CD4-positive, alpha-beta T cell treated with Interleukin-6 for 4 hours (primary cell): Measurements from ENCODE around the gene ADM2.
"Not testable (repeated sequence)": the region's sequence is repeated elsewhere in the genome, so short reads cannot be mapped to it uniquely, and the experiment has no call there.

Source experiments
- DNase-seq: peaks from one replicate; pipeline ENCODE4 v3.0.0-alpha.2; 2020; ENCODE audit warnings: mixed read lengths

ADM2 gene, protein sequence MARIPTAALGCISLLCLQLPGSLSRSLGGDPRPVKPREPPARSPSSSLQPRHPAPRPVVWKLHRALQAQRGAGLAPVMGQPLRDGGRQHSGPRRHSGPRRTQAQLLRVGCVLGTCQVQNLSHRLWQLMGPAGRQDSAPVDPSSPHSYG

DNA sequence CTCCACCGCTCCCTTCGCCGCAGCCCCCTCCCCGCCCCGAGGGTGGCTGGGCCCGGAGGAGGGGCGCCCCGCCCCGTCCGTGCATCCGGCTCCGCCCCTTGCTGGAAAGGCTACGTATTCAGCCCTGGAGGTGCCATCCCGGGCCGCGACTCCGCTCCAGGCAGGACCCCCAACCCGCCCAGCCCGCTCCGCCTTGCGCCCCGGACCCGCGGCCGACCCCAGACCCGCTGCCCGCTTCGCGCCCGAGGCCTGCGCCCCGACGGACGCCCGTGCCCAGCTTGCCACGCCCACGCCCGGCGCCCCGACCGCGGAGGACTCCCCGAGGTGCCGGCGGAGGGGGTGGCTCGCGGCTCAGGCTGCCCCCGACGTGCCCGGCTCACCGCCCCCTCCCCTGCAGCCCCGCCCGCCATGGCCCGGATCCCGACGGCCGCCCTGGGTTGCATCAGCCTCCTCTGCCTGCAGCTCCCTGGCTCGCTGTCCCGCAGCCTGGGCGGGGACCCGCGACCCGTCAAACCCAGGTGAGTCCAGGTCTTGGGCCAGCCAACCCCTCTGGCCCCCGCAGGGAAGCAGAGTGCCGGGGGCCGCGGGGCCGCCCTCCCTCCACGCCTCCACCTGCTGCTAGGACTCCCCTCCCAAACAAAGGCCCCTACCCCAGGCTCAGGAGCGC, at the start of gene ADM2:
ADM2 (plus strand) TSS at position 104 of the 667 bp plus-strand sequence; CDS start at position 409, 305 bp downstream.
- DNase-seq, result peak; percentile 84

DNA sequence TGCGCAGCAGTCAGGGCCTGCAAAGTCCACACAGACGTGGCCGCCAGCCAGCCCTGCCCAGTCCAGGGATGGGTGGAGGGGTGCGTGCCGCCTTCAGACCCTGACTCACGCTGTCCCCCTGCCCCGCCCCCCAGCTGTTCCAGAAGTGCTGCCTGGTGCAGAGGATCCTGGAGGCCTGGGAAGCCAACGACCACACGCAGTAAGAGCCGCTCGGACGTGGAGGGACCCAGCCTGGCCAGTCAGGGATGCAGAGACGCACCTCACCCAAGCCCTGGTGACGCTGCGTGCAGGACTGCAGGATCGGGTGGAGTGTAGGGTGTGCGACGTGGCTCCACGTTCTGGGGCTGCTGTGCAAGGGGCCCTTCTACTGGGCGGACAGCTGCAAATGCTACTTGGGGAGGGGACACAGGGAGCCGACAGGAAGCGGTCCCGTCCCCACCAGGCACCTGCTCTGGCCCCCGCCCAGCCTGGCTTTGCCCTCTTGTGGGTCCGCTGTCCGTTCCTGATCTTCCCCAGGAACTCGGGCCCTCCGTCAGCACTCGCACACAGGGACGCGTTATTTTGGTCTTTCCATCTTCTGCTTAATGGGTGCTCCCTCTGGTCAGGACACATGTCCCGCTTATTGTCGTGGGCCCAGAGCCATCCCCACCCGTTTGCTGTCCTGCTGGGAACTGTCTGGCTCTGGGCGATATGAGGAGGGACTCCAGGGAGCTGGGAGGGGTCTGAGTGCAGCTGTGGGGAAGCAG, 49.0 kb upstream of the ADM2 start:
- DNase-seq, result no peak

DNA sequence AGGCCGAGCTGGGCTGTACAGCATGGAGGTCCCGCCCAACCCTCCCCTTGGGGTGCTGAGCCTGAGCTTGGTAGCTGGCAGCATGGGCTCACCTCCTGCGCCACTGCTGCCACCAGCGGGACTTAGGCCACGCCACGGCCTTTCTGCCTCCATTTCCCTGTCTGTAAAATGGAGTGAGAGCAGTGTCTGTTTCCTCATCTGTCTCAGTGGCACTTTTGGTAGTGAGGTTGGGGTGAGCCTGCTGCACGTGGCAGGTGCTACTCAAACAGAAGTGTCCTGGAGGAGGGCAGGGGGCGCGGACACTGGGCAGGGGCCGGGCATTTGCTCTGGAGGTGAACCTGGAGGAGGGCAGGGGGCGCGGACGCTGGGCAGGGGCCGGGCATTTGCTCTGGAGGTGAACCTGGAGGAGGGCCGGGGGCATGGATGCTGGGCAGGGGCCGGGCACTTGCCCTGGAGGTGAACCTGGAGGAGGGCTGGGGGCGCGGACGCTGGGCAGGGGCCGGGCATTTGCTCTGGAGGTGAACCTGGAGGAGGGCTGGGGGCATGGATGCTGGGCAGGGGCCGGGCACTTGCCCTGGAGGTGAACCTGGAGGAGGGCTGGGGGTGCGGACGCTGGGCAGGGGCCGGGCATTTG, 48.3 kb upstream of the ADM2 start:
- not testable (repeated sequence) for DNase-seq

DNA sequence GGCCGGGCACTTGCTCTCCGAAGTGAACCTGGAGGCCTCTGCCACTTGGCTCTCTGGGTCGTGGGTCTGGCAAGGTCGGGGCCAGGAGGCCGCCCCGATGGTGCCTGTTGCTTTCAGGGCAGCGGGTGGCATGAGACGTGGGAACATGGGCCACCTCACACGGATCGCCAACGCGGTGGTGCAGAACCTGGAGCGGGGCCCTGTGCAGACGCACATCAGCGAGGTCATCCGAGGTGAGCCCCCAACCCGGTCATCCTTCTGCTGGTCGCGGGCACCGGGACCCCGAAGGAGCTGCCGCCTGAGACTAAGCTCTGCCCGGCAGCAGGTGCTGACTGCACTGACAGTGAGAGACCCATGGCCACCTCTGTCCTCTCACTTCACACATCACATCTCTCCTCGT, 46.5 kb upstream of the ADM2 start:
- DNase-seq, result no peak

DNA sequence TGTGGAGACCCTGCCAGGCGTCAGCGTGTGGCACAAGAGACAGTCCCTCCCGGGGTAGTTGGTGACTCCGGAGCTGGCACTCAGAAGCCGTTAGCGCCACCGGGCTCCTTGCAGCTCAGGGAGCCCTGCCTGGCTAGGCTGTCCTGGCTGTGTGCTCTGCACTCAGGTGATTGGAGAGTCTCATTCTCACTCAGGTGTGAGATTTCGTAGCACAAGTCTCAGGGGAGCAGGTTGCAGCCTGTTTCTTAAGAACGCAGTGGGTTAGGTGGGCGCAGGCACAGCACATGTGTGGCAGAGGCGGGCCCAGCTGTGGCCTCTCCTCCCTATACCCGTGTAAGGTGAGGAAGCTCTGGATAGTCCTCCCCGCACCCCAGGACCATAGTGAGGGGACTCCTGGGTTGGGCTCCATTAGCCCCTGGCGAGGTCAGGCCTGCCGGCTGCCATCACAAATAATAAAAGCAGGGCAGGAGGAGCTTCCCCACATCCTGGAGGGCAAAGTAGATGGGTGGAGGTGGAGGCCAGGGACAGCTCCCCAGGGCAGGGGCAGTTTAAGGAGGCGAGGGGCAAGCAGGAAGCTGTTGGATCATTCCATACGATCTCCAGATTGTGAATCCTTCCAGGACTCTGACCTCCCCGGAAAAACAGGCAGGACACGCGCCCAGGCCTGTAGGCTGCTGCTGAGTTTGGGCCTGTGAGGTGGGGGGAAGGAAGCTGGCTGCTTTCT, 45.9 kb upstream of the ADM2 start:
- DNase-seq, result no peak

DNA sequence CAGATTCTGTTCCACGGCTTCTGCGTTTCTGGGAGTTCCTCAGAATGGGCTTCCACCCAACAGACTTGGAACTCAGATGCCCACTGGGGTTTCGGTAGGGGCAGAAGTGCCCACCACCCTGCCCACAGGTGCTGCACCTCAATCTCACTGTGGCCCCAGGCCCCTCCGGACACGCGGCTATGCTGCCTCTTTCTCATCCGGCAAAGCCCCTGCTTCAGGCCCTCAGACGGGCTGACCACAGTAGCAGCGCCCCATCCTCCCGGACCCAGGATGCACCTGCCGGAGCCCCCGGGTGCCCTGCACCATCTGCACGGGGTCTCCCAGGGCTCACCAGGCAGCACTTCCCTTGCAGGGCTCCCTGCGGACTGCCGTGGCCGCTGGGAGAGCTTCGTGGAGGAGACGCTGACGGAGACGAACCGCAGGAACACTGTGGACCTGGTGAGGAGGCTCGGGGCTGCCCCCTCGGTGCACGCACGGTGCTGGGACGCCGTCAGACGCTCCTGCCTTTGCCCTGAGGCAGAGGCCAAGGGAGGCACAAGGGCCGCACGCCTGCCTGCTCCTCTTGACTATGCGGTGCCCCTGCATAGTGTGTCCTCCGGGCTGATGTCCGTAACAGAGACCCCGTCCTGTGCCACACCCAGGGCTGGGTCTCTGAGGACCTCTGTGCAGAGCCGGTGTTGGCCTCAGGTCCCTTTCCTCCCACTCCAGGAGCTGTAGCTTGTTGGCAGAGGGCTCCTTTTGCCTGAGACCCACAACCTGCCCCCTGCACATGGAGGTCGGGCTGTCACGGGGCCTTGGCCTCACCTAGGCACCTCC, 45.1 kb upstream of the ADM2 start:
- DNase-seq, result no peak

DNA sequence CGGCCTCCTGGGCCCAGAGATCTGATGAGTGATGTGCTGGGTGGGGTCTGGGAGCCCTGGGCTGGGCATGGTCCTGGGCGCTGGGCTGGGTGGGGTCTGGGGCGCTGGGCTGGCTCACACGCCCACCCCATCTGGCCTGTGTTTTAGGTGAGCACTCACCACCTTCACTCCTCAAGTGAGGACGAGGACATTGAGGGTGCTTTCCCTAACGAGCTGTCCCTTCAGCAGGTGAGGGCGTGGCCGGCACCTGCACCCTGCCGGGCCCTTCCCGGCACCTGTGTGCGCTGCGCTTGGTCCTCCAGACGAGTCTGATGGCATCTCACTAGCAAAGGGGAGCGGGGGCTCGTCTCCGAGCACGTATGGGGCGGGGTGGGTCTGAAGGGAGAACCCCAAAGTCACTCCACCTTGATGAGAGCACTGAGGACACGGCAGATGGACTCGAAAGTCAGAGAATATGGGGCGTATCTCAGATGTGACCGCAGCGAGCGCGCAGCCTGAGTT, 44.5 kb upstream of the ADM2 start:
- no peak for DNase-seq

DNA sequence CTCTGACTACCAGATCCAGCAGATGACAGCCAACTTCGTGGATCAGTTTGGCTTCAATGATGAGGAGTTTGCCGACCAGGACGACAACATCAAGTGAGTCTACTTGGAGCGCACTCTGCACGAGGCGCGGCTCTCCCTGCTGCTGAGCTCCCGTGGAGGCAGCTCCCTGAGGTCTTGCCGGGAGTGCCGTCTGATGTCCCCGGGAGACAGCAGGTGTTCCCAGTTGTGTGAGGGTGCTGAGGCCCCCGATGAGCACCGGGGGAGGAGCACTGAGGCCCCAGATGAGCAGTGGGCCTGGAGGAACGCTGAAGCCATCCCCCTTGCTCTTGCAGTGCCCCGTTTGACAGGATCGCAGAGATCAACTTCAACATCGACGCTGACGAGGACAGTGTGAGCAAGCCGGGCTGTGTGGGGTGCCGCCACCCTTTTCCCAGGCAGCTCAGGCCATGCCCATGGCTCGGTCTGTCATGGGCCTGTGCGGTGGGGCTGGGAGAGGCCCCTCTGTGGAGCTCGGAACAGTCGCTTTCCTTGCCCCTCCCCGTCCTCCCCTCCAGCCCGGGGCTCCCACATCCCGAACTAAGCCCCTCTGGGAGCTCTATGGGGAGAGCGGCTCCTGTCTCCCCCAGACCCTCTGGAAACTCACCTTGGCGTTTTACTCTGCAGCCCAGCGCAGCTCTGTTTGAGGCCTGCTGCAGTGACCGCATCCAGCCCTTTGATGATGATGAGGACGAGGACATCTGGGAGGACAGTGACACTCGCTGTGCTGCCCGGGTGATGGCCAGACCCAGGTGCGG, 43.6 kb upstream of the ADM2 start:
- no peak for DNase-seq

DNA sequence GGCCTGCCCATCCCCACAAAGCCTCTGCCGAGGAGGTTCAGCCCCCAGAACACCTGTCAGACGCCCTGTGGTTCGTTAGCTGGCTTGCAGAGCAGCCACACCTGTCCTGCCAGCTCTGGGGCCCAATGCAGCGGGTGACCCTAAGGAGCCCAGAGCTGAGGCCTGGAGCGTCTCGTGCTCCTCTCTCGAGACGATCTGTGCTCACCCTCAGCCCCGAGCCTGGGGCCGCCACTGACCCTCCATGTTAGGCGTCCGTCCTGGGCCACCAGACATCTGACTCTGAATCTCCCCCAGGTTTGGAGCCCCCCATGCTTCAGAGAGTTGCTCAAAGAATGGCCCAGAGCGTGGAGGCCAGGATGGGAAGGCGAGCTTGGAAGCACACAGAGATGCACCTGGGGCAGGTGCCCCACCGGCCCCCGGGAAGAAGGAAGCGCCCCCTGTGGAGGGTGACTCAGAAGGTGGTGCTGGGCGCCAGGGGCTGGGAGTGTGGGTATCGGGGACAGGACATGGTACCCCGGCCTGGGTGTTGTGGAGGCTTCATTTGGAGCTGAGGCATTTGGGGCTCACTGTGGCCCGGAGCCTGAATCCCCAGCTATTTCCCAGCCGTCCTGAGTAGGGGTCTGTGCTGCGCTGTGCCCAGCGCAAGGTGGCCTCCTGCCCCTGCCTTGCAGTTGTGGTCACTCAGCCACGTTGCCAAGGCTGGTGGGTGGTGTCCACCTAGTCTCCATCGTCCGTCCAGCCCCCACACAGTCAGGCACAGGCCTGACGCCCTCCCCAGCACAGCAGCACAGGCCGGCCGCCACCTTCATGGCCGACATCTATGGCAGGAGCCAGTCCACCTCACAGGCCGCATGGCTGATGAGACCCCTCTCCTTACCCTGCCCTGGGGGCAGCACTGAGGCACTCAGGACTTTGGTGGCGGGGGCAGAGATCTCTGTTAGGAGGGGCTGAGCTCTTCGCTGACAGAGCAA, 42.8 kb upstream of the ADM2 start:
- DNase-seq, result no peak

DNA sequence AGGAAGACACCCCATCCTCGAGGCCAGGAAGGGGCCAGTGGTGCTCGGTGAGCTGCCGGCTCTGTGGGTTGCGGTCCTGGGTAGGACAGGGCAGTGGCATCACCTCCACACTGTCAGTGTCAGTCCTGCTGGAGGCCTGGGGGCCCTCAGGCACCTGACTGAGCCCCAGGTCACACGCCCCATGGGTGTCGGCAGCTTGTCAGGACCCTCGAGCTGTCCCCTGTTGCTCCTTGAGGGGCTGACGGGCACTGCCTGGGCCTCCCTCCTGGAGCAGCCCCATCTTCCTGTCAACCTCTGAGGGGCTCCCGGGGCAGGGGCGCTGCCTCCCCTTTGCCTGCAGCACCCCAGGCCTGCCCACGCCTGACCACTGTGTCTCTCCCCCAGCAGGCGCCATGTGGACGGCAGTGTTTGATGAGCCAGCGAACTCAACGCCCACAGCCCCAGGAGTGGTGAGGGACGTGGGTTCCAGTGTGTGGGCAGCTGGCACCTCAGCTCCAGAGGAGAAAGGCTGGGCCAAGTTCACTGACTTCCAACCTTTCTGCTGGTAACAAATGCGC, 42.0 kb upstream of the ADM2 start:
- no peak for DNase-seq

DNA sequence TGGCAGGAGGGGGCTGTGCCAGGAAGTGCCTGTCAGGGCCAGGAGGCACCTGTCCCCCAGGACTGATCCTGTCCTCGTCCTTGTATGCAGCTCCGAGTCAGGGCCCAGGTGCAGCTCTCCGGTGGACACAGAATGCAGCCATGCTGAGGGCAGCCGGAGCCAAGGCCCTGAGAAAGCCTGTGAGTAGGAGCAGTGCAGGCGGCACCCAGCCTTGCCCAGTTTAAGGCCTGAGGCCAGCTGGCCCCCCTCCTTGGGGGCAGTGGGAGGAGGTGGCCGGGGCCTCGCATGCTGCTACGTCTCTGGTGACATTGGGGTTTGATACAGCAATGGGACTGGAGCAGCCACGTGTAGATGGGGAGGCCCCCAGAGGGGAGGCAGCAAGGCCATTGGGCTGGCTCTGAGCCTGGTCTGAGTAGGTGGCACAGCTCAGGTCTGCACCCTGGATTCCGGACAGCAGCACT, 41.4 kb upstream of the ADM2 start:
- DNase-seq, result no peak

DNA sequence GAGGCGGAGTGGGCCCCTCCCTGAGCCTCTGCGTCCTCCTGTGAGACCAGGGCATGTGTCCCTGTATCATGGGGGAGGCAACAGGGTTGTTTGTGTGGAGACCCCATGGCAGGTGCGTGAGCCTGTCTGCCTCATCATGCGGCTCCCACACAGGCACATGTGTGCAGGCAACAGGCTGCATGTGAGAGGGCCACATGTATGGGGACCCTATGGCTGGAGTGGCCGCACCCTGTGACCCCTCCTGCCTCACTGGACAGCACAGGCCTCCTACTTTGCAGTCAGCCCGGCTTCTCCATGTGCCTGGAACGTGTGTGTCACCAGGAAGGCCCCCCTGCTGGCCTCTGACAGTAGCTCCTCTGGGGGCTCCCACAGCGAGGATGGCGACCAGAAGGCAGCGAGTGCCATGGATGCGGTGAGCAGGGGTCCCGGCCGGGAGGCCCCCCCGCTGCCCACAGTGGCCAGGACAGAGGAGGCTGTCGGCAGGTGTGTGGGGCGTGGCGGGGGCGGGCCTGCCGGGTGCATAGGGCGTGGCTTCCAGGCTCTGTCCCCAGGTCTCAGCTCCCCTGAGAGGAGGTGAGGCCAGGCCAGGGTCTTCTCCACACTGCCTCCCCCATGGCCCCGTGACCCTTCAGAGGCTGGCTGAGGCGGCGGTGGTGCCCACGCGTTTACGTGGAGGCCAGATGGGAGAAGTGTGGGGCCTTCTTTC, 40.6 kb upstream of the ADM2 start:
- DNase-seq, result no peak

DNA sequence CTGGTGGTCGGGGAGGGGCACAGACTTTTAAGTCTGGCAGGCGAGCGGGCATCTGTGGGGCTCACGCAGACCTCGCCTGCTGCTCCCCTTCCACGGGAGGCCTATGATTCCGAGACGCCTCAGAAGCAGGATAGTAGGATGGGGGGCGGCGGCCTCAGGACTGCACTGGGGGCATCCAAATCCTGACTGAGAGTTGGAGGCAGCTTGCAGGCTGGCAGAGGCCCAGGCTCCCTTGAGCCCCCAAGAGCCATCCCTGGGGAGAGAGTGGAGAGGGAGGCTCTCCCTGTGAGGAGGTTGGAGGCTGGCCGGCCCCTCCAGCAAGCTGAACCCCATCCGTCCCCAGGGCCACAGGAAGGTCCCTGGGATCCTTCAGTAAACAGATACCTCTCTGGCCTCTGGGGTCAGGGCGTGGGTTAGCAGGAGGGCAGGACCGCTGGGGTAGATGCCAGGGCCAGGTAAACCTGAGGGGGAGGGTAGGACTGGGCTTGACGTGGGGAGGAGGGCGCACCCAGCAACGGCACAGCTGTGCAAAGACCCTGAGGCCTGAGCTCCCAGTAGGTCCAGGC, 39.8 kb upstream of the ADM2 start:
- DNase-seq, result no peak

DNA sequence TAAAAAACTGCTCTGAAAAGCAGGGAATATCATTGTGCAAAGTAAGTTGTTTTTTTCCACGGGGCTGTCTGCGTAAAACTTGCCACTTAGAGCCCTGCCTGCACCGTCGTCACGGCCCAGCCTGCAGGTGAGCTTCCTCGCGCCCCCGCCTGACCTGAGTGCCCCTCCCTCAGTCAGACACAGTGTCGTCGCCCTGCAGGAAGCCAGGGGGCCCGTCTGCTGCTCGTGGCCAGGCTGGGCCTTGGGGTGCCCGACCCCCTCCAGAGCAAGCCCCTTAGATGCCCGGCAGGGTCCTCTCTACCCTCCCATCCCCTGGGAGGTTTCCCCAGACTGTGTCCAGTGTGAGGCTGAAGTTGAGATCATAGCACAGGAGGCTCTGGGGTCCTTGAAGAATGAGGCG, 38.1 kb upstream of the ADM2 start:
- peak; percentile 23 for DNase-seq

DNA sequence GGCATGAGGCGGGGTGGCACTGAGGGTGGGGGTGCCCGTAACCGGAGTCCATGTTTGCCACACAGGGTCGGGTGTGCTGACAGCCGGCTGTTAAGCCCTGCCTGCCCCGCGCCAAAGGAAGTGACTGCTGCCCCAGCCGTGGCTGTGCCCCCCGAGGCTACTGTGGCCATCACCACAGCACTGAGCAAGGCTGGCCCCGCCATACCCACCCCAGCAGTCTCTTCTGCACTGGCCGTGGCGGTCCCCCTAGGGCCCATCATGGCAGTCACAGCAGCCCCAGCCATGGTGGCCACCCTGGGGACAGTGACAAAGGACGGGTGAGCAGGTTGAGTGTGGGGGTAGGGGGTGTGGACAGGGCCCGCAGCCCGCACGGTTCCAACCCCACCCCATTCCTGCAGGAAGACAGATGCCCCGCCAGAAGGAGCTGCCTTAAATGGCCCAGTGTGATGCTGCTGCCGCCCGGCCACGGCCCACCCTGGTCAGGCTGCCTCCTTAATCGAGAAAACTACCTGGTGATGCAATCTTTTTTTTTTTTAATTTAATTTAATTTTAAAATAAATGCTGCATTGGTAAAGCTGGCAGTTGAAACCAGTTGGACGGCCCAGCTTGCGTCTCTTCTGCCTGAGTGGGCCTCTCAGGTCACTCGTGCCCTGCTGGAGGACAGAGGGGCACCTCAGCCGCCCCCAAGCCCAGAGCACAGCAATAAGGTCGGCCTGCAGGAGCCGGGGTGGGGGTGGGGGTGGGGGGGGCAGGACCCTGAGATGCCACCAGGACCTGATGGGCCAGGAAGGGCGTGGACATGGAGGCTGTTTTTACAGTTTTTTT, 37.3 kb upstream of the ADM2 start:
- no peak for DNase-seq

DNA sequence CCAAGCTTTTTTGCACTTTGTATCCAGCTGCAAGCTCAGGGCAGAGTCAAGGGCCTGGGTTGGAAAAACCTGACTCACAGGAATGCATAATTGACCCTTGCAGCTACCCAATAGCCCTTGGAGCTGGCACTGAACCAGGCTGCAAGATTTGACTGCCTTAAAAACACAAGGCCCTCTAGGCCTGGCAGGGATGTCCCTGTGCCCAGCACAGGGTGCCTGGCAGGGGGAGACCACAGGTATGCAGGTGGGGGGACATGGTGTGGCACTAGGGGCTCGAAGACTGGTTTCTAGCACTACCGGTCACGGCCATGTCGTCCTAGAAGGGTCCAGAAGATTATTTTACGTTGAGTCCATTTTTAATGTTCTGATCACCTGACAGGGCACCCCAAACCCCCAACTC, 36.7 kb upstream of the ADM2 start:
- no peak for DNase-seq

DNA sequence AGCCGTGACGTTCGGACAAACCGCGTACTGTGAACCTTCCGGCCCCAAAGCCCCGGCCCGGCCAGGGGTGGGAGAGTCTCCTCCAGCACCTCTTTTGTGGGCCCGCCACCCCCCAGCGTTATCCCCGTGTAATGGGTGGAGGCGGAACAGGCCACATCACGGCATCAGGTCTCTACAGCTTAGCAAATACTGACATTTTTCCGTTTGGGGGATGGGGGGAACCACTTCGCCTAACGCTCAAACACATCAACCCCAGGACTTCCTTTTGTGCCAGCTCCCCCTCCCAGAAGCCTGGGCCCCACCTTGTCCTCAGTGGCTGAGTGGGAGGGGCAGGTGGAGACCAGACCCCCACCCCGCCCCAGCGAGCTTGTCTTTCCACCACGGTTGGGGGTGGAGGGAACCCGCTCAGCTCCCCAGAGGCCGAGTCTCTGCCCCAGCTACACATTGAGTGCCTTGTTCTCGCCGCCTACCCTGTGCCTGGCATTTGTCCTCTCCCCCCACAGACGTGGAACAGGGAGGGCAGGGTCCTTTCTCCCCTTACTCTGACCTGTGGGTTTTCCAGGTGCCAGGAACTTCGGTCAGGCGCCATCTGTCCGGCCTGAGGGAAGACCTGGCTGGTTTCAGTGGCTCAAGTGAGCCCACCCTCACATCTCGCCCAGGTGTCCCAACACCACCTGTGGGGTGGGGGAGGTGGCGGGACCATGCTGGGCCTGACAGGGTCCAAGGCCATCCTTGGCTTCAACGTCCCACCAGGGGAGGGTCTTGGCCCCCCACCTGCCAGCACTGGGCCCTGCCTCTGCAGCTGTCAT, 36.1 kb upstream of the ADM2 start:
- peak; percentile 45 for DNase-seq
